Thyroid gland (tissue), 4 donors: ENCODE measurements around the gene DNM1L.

Experiments
- CTCF ChIP-seq, 6 experiments: fragments of 200-600 bp in 3 of 6; fragments of 450-650 bp in 3 of 6; sonication (generic) in 3 of 6; IDR thresholded peaks; one replicate each; pipeline ENCODE4 v1.5.1; 2016 to 2019; ENCODE audit warnings: antibody characterized with exemption in 6 of 6, mild to moderate bottlenecking in 2 of 6, inconsistent platforms in 1 of 6, moderate library complexity in 1 of 6
- POLR2A ChIP-seq, 2 donors: fragments of 450-650 bp; IDR thresholded peaks; one replicate each; pipeline ENCODE4 v1.6.1; 2017; ENCODE audit warnings: antibody characterized with exemption in 2 of 2, mild to moderate bottlenecking in 2 of 2, moderate library complexity in 1 of 2

GRCh38 chr12:32734952-32735351 is 55.9 kb downstream of the DNM1L start:
- TF ChIP-seq CTCF (IDR thresholded peaks at IDR 0.05) (no peak), POLR2A (IDR thresholded peaks at IDR 0.05) (no peak)
